Measurements from ENCODE around the gene PIEZO1.

Gene PIEZO1

DNA sequence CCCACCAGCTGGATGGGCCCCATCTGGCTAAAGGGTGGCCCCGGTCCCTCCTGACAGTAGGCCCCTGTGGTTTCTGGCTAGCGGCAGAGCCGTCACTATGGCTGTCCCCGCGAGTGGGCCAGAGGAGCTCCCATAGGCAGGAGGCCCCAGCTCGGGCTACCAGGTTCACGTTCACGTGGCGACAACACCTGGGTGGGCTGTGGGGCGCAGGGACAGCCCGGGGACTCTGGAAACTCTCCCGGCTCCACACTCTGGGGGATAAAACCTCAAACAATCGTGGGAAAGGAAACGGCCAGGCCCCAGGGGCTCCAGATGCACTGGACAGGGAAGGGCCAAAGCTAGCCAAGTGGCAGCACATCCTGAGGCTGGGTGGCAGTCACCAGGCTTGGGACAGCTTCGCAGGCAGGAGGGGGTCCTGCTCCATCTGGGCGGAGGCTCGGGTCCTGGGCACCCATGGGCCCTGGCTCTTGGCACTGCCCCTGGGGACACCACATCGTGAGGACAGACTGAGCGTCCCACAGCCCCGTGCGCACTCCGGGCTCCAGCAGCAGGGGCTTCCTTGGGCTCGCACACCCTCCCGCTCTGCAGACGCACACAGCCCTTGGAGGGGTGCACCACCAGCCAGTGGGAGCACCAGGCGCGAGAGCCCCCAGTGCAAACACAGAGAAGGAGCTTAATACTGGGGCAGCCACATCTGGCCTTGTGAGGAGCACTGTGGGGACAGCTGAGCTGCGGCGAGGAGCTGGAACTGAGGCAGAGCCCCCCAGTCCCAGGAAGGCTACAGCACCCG lies 83.2 kb downstream of the PIEZO1 start:
- no peak for DNase-seq

DNA sequence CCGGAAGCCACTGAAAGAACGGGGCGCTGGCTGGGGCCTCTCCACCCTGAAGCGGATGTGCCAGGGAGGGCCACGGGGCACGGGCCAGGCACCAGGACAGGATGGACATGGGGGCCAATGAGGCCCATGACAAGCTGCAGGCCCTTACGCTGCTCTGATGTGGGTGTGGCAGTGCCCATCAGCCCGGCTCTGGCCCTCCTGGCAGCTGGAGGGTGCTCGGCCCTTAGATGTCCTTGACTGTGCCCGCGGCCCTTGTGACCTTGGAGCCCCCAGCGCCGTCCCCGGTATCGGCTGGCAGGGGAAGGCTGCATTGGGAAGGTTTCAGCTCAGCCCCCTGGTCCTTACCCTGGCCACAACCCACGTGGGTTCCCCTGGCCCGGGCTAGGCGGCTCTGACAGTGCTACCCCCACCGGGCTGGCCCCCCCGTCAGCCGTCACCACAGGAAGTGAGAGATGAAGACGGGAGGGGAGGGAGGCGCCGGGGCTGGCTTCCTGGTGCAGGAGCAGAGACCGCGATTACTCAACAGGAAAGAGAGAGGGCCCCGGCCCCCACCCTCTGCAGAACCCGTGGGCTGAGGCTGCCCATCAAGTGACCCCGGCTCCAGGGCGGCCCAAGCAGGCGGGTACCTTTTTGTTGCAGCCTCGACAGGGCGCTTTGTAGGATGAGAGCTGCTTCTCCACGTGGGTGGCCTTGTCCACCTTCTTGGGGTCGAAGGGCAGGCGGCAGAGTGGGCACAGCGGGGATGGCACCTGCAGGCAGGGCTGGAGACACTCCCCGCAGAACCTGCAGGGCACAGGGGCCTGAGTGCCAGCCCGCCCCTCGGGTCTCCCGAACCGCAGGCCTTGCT lies 84.2 kb downstream of the PIEZO1 start:
- peak; percentile 97 for DNase-seq

DNA sequence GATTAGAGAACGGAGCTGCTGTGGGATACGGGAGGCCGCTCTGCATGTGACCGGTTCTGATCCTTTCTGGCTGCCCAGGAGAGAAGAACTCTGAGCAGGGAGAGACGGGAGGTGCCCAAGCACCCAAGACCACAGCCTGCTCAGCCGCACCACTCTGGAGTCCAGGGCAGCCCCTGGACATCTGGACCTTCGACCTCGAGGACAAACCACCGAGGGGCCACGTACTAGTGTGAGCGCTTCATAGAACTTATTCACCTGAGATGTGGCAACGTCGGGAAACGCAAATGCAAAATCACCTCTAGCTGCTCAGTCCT lies 84.7 kb downstream of the PIEZO1 start:
- DNase-seq: no peak

DNA sequence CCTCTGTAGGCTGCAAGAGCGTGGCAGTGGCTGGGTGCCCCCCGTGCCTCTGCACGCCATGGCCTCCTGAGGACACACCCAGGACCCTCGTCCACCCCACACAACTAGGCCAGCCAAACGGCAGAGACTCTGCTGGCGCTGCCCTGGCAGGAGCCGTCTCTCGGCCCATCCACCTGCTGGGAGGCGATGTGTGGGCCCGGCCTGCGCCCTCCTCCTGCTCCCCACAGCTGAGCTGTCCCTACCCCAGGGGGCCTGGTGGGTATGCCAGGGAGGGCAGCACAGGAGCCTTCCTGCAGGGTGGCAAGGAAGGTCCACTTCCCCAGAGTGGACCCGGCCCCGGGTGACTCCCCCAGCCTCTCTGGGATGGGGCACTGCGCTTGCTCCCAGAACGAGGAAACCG lies 85.8 kb downstream of the PIEZO1 start:
- DNase-seq: no peak

DNA sequence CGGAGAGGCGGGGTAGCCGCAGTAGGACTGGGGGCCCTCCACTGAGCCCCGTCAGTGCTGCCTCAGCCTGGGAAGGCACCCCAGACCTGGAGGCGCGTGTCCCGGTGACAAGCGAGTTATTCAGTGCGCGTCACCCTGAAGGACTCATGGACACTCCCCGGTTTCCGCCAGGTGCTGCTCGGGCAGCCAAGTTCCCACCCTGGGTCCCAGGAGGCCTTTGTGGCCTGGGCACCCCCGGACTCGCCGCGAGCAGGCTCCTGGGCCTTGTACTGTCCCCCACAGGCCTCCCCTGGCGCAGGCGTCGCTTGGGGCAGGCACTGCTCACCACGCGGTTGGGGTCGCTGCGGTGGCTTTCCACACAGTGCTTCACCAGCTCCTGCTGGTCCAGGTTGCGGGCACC lies 86.4 kb downstream of the PIEZO1 start:
- DNase-seq: no peak

DNA sequence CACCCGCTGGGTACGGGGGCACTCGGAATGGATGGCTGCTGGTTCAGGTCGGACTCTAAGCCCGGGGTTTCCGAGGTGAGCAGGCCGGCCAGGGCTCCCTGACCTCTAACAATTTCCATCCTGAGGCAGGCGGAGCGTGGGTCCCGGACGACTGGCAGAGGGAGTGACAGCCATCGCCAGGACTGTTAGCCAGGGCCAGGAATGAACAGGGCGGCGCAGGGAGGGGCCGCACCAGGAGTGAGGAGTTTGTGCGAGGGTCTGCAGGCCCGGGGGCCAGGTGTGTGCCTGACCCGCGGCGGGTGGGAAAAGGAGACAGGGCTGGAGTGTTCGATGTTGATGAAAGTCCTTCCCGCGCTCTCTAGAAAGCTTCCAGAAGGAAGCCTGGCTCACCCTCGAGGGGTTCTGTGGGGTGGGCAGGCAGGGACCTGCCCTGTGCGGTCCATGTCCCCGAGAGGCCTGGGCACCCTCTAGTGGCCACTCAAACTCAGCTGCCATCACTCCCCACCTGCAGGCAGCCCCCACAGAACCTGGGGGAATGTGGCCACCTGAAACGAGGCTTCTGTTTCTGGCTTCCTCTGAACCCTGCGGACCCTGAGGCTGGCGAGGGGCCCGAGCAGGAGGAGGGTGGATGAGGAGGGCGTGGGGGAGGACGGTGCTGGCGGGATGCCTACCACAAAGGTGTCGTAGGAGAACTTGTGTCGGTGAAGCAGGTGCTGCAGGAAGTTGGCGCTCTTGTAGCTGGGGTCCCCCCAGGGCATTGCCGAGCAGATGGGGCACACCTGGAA lies 87.0 kb downstream of the PIEZO1 start:
- DNase-seq: no peak

DNA sequence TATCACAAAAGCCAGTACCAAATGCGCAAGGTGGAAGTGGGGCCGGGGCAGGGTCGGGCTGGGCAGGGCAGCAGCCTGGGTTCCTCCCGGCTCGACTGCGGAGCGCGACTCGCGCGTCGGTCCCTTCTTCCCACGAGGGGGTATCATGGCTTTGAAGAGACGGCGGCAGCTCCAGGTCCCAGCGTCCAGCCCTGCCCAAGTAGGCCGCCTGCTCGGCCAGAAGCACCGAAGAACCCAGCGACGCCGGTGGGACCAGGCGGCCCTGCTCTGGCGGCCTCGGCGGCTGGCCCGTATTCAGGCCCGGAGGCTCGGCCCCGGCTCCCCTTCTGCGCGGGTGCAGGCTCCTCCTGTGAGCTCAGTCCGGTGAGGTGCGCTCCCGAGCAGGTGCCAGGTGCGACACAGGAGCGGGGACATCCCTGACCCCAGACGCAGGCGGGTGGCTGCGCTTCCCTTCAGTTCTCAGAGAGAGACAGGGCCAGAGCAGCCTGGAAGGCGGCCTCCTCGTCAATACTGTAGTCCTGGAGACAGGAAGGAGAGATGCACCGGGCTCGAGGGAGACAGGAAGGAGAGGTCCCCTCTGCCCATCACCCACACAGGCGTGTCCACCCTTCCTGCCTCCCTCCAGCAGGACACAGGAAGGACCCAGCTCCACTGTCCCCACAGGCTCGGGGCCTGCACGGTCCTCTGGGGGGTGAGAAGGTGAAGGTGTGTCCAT lies 87.7 kb downstream of the PIEZO1 start:
- no peak for DNase-seq

DNA sequence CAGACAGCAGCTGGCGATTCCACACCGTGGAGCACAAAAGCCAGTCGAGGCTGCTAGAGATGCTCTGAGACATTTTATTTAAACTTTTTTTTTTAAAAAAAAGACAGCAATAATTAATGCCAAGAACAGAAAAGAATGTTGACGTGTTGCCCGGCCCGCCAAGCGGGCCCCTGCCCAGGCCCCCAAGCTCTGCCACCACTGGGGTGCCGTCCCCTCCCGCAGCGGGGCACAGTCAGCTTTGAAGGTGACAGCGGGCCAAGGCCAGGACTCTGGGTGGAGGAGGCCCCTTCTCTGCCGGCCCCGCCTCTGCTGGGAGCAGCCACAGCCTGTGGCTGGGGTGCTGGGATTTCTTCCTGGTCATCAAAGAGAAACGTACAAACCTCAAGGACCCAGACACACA lies 88.6 kb downstream of the PIEZO1 start:
- DNase-seq: no peak

DNA sequence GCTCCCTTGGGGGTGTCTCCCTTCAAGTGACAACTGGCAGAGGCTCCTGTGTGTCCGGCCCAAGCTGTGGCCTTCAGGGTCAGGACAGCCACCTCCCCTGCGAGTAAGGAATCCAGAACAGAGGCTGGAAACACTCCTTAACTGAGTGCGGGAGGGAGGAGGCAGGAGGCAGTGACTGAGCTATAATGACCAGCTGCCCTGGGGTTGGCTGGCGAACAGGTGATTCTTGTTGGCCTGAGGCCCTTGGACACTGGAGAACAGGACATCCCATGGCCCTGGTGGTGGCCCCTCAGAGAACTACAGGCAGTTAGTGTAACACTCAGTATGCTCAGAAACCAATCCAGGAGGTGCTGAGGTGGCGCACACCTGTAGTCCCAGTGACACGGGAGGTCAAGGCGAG lies 89.3 kb downstream of the PIEZO1 start:
- no peak for DNase-seq

DNA sequence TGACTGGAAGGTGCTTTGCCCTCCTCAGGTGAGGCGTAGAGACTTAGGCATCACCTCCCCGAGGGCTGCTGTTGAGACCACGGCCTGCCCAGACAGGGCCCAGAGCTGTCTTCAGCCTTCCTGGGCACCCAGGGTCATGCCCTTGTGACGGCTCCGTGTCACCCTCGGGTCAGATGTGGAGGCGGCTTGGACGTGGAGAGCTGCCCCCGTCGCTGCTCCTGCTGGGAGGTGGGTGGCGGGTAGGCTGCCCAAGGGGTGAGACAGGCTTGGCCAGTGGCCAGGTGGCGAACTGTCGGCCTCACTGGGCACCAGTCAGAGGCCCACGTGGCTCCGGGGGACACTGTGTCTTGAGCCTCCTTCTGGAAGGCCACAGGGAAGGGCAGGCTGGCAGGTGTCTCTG lies 89.8 kb downstream of the PIEZO1 start:
- DNase-seq: peak in 1 of 2 donors; percentile 77

DNA sequence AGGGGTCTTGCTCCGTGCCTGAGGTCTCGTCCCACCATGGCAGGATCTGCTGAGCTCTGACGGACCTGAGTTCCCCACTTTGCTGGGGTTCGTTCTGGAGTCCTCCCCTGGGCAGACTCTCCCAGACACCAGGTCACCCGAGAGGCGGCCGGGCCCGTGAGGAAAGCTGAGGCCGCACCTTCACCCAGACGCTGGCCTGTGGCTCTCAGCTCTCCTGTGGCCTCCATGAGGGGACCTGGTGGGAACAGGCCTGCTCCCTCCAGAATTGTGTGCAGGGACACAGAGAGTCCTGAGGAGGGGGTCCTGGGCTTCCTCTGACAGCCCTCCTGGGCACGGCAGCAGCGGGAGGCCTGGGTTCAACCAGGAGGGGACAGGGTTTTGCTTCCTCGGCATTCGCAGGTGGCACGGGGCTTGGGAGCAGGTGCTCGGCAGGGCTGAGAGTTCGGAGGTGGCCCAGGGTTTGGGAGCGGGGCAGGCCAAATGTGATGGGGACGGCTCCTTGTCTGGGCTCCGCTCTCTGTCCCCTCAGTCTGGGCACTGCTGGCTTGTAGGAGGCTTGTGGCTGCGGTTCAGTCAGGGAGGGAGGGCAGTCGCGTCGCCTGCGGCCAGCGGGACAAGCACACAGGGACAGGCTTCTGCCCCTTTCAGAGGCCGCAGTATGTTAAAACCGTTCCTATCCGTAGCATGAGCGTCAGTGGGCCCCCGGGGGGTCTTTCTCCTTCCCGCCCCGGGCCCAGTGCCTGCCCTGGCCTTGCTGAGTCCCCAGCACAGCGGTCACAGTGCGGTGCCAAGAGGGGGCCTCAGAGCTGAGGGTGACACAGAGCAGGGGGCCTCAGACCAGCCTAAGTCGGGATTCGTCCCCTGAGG lies 90.6 kb downstream of the PIEZO1 start:
- DNase-seq: no peak

DNA sequence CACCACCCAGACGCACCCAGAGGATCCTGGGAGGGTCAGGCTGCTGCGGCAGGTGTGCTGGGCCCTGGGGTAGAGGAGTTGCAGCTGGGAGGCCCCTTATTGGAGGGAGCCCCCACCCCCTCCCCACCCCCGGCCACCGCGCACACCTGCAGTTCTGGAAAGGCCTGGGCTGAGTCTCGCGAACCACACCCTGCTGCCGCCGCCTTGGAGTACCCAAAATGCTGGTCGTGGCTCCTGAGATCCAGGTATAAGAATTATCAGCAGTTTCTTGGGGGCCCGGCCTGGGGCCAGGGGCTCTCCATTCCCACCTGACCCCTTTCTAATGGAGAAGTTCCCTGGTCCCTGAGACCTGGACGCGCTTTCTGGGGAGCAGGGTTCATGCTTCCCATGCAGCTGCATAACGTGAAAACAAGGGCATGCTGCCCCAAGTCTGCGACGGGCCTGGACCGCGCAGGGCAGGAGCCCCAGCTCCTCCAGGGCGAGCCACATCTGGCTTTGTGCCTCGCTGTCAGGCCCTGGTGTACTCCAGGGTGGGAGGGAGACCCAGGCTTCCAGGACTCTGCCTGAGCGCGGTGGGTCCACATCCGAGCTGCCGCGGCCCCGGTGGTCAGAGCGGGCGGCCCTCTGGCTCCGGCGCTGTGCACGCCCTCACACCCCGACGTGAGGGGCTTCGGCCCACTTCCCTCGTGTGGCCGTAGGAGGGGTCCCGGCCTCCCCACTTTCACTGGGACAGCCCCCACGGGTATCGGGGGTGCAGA lies 91.4 kb downstream of the PIEZO1 start:
- no peak for DNase-seq

DNA sequence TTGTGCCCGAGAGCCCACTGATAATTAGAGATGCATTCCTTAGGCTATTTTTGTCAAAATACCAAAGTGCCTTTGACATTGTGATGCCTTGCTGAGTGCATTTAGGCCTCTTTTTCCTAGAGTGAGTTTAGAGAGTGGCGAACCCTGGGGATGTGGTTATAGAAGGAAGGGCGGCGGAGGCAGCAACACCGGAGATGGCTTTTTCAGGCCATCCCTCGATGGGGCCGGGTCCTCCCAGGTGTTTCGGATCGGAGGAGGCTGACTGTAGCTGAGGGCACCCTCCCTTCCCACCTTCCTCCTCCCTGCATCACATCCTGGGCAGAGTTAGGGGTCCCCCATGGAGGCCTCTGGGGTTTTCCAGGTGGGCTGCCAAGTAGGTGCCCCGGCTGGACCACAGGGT lies 92.2 kb downstream of the PIEZO1 start:
- no peak for DNase-seq

DNA sequence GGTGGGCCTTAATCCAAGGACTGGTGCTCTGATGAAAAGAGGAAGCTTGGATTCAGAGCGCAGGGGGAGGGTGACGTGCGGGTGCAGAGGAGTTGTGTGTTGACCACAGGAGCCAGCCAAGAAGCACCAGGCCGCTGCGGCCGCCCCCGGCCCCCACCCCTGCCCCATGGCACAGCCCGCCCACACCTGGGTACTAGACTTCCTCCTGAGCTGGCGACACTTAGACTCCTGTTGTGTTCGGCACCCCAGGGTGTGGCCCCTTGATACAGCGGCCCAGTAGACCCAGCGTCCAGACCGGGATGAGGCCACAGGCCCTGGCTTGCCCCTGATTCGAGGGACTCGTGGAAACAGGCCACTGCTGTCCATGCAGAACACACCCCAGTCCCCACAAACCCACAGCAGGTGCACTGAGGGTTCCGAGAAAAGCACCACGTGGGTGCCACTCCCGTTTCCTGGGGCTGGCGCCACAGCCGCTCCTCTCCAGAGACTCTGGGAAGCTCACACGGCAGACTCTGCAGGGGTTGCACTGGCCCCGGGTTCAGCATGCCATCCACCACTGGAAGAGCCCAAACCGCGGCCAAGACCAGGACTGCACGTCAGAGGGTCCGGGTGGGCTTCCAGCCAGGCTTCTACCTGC lies 93.0 kb downstream of the PIEZO1 start:
- peak; percentile 86 to 97 for DNase-seq

DNA sequence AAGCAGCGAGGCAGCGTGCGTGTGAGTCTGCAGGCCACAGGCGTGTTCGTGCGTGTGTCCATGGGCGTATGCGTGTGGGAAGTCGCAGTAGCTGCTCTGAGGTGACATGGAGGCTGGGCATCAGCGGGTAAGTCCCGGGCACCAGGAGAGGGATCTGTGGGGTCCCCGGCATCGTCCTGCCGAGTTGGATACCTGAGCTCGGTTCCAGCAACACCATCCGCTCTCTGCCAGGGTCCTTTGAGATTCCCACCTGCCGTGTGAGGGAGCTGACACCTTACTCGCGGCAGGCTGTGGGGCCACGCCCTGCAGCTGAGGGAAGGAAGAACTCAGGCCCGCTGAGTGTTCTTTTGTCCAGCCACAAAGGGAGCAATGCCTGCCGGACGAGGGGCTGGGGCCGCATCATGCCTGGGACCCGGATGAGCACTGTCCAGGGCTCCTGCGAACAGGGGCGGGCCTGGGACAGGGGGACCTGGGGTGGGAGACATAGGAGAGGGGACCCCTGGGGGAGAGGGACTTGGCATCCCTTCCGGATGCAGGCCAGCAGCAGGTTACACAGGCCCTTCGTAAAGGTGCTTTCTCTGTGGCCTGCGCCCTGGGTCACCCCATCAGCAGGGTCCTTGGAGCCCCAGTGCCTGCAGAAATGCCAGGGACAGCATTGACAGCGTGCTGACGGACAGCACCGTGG lies 93.7 kb downstream of the PIEZO1 start:
- DNase-seq: no peak

DNA sequence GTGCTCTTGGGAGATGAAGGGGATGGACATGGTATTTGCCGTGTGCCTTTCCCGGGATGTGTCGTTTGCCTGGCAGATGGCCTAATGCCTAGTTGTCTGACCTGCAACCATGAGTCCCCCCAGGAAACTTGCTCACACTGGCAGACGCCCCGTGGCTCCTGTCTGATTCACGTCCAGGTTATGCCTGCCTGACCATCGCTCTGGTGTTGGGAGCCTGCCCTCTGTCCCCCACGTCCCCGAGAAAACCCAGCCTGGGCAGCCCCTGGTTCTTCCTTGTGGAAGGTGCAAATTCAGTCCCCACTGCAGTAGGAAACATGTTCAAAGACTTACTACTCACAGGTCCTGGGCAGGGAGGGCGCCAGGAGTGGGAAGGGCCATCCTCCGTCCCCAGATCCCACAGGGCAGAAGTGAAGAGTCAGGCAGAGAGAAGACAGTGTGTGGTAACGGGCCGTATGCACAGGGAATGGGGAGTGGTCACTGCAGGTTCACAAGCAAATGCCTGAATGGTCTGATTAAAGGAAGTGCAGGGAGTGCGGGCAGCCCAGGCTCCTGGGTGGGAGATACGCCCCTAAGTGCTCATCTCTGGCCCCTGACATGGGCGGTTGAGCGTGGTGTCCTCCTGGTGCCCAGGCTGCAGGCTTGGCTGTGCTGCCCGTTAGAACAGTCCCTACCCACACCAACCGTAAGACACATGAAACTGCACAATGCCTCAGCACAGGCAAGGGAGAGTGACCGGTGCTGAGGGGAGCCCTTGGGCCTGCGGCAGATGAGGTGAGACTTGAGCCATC lies 94.5 kb downstream of the PIEZO1 start:
- DNase-seq: peak in 1 of 2 donors; percentile 31

DNA sequence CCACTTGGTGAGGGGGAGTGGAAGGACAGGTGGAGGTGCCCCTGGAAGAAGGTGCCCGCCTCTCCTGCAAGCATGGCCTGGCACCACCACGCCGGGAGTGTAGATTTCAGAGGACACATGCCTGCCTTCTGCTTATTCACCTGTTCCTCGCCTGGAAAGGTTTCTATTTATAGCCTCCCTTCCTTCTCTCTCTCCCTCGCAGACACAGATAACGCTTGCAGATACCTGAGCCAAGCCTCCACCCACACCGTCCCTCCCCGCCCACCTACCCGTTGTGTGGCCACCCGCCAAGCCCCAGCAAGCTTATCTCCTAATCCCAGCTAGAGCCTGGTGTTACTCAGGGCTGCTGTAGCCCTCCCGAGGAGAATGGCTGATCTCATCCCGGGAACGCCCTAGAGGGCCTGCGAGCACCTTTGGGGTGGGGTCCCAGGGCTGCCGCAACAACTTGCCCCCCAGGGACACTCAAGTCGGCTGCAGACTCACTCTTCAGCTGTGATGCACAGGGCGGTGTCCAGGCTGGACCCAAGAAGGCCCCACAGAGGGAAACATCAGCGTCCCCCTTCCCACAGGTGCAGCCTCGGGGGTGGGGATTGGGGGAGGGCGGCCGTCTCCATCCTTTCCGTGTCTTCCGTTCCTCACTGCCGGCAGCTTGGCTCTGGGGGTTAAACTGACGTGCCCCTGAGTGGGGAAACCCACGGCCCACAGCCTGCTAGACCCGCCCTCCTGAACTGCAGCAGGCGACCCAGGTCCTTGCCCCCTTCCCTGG lies 96.8 kb downstream of the PIEZO1 start:
- no peak for DNase-seq

DNA sequence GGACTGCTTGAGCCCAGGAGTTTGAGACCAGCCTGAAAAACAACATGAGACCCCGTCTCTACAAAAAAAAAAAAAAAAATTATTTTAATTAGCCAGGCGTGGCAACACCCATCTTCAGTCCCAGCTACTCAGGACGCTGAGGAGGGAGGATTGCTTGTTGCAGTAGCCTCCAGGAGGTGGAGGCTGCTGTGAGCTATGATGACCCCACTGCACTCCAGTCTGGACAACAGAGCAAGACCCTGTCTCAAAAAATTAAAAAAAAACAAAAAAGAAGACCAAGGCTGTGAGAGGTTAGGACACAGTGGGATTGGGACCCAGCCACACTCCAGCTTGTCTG lies 97.4 kb downstream of the PIEZO1 start:
- no peak for DNase-seq

DNA sequence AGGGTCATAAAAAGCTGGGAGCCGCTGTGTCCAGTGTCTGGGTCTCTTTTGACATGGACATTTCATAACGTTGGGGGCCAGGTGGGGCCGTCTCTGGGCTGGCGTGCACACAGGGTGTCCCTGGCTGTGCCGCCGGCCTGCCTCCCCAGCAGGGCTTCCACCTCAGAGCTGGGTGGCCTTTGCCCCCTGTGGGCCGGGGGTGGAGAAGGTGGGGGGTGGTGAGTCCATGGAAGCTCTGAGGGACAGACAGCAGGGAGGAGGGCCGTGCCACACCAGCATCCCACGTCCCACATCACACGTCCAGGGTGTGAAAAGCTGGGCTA lies 97.8 kb downstream of the PIEZO1 start:
- no peak for DNase-seq
